D721Med (cell line): ENCODE results near the gene ARHGEF38.

Experiments
- DNase-seq: peaks from one replicate; pipeline ENCODE4 v3.0.0; 2011; ENCODE audit warnings: low spot score; ENCODE audit not compliant: insufficient read length
- FAIRE-seq: peaks from 2 replicates; lab custom pipeline; 2011; peaks lifted over from hg19 to GRCh38; lab: Jason Lieb, UNC
- TF ChIP-seq, protein P1 (sequence below): IDR thresholded peaks from 2 replicates; pipeline ENCODE4 v1.5.1; 2012; ENCODE audit warnings: mild to moderate bottlenecking, control low read depth; ENCODE audit not compliant: insufficient read depth; ENCODE audit errors: missing control alignments

The ARHGEF38 gene

DNA sequence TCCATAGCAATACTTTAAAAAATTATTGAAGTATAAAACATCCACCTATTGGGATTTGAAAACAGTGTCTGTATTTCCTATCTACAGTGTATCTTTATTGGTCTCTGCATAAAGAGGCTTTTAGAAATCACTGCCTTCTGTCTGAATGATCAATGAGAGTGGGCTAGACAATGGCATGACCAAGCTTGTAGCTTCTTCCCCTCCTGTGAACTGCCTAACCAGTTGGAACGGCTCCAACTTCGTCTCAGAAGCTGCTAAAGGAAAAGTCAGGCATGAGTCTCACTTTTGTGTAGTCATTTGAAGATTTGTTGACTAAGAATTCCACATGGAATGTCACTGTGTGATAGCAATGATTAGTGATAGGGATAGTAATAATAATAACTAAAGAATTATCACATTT, 91.8 kb downstream of the ARHGEF38 start:
- FAIRE-seq (no peak), DNase-seq (no peak)
- TF ChIP-seq, protein P1, sequence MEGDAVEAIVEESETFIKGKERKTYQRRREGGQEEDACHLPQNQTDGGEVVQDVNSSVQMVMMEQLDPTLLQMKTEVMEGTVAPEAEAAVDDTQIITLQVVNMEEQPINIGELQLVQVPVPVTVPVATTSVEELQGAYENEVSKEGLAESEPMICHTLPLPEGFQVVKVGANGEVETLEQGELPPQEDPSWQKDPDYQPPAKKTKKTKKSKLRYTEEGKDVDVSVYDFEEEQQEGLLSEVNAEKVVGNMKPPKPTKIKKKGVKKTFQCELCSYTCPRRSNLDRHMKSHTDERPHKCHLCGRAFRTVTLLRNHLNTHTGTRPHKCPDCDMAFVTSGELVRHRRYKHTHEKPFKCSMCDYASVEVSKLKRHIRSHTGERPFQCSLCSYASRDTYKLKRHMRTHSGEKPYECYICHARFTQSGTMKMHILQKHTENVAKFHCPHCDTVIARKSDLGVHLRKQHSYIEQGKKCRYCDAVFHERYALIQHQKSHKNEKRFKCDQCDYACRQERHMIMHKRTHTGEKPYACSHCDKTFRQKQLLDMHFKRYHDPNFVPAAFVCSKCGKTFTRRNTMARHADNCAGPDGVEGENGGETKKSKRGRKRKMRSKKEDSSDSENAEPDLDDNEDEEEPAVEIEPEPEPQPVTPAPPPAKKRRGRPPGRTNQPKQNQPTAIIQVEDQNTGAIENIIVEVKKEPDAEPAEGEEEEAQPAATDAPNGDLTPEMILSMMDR = no peak

DNA sequence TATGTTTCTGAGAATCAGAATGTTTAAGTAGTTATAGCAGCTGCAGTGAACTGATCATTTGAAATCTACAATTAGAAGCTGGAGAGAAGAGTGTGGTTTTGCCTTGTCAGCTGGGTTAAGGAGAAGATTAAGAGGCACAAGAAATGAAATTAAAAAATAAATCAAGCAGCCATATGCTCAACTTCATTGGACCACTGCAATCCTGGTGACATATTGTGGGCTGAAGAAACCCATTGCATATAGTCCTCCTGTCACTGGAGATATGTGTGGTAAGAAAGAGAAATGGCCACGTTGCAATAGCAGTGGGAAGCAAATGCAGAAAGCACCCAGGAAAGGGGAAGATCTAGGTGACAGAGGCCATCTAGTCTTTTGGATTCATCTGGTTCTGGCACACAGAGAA, 93.0 kb downstream of the ARHGEF38 start:
- TF ChIP-seq, protein P1 = no peak
- FAIRE-seq (no peak), DNase-seq (no peak)

GRCh38 chr4:105650190-105650589, 97.8 kb downstream of the ARHGEF38 start:
- TF ChIP-seq, protein P1 = no peak
- no peak for DNase-seq
- no peak for FAIRE-seq

DNA sequence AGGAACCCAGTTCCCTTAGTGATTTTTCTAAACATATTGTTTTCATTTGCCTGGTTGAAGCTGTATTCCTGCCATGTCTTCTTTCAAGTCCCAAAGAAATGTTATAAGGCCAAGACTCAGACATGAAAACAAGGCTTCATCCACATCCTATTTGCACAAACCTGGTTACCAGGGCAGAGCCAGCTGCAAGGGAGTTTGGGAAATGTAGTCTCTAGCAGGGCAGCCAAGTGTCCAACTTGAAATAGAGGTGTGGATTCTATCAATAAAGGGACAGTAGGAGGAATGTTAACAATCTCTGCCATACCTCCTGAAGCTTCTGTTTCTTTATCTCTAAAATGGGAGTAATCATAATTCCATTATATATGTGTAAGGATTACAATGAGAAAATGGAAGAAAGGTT, 99.5 kb downstream of the ARHGEF38 start:
- FAIRE-seq (no peak), DNase-seq (no peak)
- TF ChIP-seq, protein P1 = no peak

DNA sequence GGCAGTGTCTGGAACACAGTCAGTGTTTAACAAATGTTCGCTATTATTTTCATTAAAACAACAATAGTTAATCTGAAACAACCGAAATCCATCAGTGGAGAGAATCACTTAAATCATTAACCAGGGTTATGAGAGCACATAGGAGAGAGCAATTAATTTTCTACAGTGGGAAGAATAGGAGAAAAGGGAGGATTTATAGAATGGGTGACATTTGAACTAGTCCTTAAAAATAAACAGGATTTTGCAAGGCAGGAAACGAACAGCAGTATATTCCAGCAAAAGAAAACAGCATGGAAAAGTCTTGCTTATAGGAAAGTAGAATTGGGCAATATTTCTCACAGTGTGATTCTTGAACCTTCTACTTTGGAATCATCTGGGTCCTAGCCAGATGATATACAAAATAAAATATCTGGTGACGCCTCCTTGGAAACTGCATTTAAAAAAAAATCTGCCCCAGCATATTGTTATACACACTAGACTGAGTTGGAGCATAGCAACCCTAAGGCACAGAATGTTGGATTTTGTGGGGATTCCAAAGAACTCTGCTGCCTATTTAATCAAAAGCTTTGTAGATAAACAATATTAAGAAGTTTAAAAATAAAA, 100.0 kb downstream of the ARHGEF38 start:
- TF ChIP-seq, protein P1 = no peak
- no peak for FAIRE-seq

DNA sequence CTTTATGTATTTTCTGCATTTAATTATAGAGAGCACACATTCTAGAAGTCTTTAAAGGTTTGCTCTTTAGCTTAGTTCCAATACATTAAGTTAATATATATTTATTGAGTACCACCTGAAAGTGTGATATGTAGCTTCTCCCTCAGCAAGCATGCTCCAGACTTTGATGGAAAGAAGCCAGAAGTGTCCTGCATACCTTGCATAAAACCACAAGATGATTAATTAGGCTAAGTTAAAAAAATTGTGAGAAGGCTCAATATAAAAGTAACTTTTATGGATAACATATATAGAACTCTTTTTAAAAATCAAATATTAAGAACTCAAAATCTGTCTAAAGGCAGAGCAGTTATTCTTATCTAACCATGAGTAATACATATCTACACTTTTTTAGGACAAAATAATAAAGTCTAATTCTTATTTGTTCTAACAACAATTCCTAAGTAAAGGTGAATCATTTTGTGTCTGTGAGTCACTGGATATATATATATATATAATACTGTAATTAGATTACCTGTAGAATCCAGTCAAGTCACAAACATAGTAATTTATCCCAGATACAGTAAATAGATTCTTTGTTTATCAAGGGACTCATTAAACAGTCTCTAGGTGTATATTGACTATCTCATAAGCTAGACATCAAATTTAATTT, 104.8 kb downstream of the ARHGEF38 start:
- TF ChIP-seq, protein P1 = no peak
- no peak for DNase-seq
- FAIRE-seq = no peak

More for the DNA sequence above, 100.0 kb downstream of the ARHGEF38 start:
- DNase-seq = no peak

GRCh38 chr4:105659190-105659589, 106.8 kb downstream of the ARHGEF38 start:
- FAIRE-seq (no peak), DNase-seq (no peak)
- TF ChIP-seq, protein P1 = no peak
